GM12878 (cell line): ENCODE measurements around the gene SPRED2. TPM values are rescaled to one million over a fixed set of nuclear protein-coding genes. Genes with fewer than 3 reads are reported as not detected.

Experiments used
- ATAC-seq: fragments of 200-7000 bp; cut with Tn5 transposase; 3 replicates; pipeline ENCODE4 v1.9.1; 2020; ENCODE audit warnings: mild to moderate bottlenecking, moderate library complexity
- BruUV-seq: library from RNA; stranded (reverse); fragments of 400-500 nt; replicated peaks from 2 replicates; lab custom pipeline; 2021; lab: Mats Ljungman, UMichigan
- CTCF ChIA-PET: fragments of 300-600 bp; sonication (Branson Sonifier 250); formaldehyde crosslinking; extraction: SDS; loops from one replicate; lab custom pipeline; 2021; ENCODE audit warnings: inconsistent platforms; lab: Yijun Ruan, JAX
- POLR2A ChIA-PET: fragments of 350-600 bp; formaldehyde crosslinking; extraction: SDS; loops from one replicate; lab custom pipeline; 2021; ENCODE audit warnings: inconsistent platforms; lab: Charles Lee
- RAD21 ChIA-PET: fragments of 300-600 bp; sonication (Branson Sonifier 250); formaldehyde crosslinking; loops from one replicate; lab custom pipeline; 2023; ENCODE audit warnings: antibody characterized with exemption; ENCODE audit not compliant: unreplicated experiment; lab: Charles Lee
- SMC1A ChIA-PET: fragments of 300-600 bp; sonication (Branson Sonifier 250); formaldehyde crosslinking; loops from one replicate; lab custom pipeline; 2023; ENCODE audit not compliant: unreplicated experiment, uncharacterized antibody; lab: Charles Lee
- DNase-seq: peaks from one replicate; pipeline ENCODE4 v3.0.0-alpha.2; 2011; ENCODE audit warnings: low read depth, low spot score
- FAIRE-seq: peaks from 3 replicates; lab custom pipeline; 2011; peaks lifted over from hg19 to GRCh38; lab: Jason Lieb, UNC
- H2AFZ ChIP-seq: 2 replicates; pipeline ENCODE4 v1.6.0; 2011; ENCODE audit warnings: low read depth, low read length, control low read depth; ENCODE audit not compliant: control insufficient read depth
- H3K27ac ChIP-seq: 2 replicates; pipeline ENCODE4 v1.5.1; 2011; ENCODE audit warnings: control low read depth; ENCODE audit not compliant: control insufficient read depth, insufficient read depth
- H3K27me3 ChIP-seq, 2 experiments: replicated peaks in 1 of 2; 2 replicates each; pipeline versions ENCODE4 v1.6.0 to v1.6.1; 2011; ENCODE audit warnings: low read length in 1 of 2; ENCODE audit not compliant: control insufficient read depth in 2 of 2, insufficient read depth in 2 of 2
- H3K36me3 ChIP-seq, 2 experiments: 2 replicates each; pipeline ENCODE4 v1.5.1; 2011; ENCODE audit warnings: low read length in 1 of 2; ENCODE audit not compliant: control insufficient read depth in 2 of 2, insufficient read depth in 2 of 2
- H3K4me1 ChIP-seq: 2 replicates; pipeline ENCODE4 v1.6.1; 2011; ENCODE audit warnings: mild to moderate bottlenecking, low read length, moderate library complexity, mixed read lengths; ENCODE audit not compliant: control insufficient read depth, insufficient read depth
- H3K4me2 ChIP-seq: 2 replicates; pipeline ENCODE4 v1.6.0; 2011; ENCODE audit warnings: control low read depth; ENCODE audit not compliant: control insufficient read depth, insufficient read depth
- H3K4me3 ChIP-seq: fragments of 200-600 bp; sonication (generic); 2 replicates; pipeline ENCODE4 v1.5.1; 2016
- H3K79me2 ChIP-seq: 2 replicates; pipeline ENCODE4 v1.6.0; 2011; ENCODE audit warnings: low read length; ENCODE audit not compliant: control insufficient read depth, insufficient read depth
- H3K9ac ChIP-seq: 2 replicates; pipeline ENCODE4 v1.8.0; 2011; ENCODE audit warnings: low read length, control low read depth, mixed read lengths; ENCODE audit not compliant: control insufficient read depth, insufficient read depth
- H3K9me3 ChIP-seq: replicated peaks from 3 replicates; pipeline ENCODE4 v1.5.1; 2011; ENCODE audit warnings: mild to moderate bottlenecking, low read length; ENCODE audit not compliant: control insufficient read depth, insufficient read depth
- H4K20me1 ChIP-seq: 2 replicates; pipeline ENCODE4 v1.6.0; 2011; ENCODE audit not compliant: control insufficient read depth, insufficient read depth
- ATF2 ChIP-seq: IDR thresholded peaks from 2 replicates; pipeline ENCODE4 v1.6.1; 2012; ENCODE audit warnings: low read length, inconsistent platforms
- CBX5 ChIP-seq: sonication (generic); IDR thresholded peaks from 2 replicates; pipeline ENCODE4 v1.6.1; 2016; ENCODE audit warnings: low read depth, moderate library complexity, mild to moderate bottlenecking, inconsistent platforms
- E2F8 ChIP-seq: fragments of 450-650 bp; IDR thresholded peaks from 2 replicates; pipeline ENCODE4 v1.6.1; 2018; ENCODE audit warnings: mild to moderate bottlenecking, low read depth, moderate library complexity; ENCODE audit not compliant: partially characterized antibody
- MYB ChIP-seq: fragments of 150-350 bp; IDR thresholded peaks from 2 replicates; pipeline ENCODE4 v1.6.1; 2014; ENCODE audit warnings: mild to moderate bottlenecking, low read depth, low read length, borderline replicate concordance
- MYC ChIP-seq: IDR thresholded peaks from 2 replicates; pipeline ENCODE4 v1.6.1; 2011; ENCODE audit warnings: mild to moderate bottlenecking, low read length, moderate library complexity, inconsistent platforms; ENCODE audit not compliant: insufficient read depth, insufficient replicate concordance, insufficient read length, severe bottlenecking
- NFYB ChIP-seq: IDR thresholded peaks from 2 replicates; pipeline ENCODE4 v1.6.1; 2011; ENCODE audit warnings: low read depth, mild to moderate bottlenecking, low read length, improper control_type of control experiment, moderate library complexity; ENCODE audit not compliant: insufficient read depth
- PAX5 ChIP-seq: IDR thresholded peaks from 2 replicates; pipeline ENCODE4 v1.6.1; 2011; ENCODE audit warnings: low read depth, low read length, borderline replicate concordance
- PAX8 ChIP-seq: fragments of 450-650 bp; IDR thresholded peaks from 2 replicates; pipeline ENCODE4 v1.6.1; 2017; ENCODE audit warnings: mild to moderate bottlenecking, moderate library complexity
- PML ChIP-seq: IDR thresholded peaks from 2 replicates; pipeline ENCODE4 v1.6.1; 2012; ENCODE audit warnings: low read length, inconsistent platforms
- RAD21 ChIP-seq: IDR thresholded peaks from 2 replicates; pipeline ENCODE4 v1.6.1; 2011; ENCODE audit warnings: mild to moderate bottlenecking, low read depth, low read length, moderate library complexity; ENCODE audit not compliant: insufficient read depth
- REST ChIP-seq: IDR thresholded peaks from 2 replicates; pipeline ENCODE4 v1.6.1; 2012; ENCODE audit warnings: mild to moderate bottlenecking, low read depth, low read length
- SMC3 ChIP-seq: IDR thresholded peaks from 2 replicates; pipeline ENCODE4 v1.6.1; 2011; ENCODE audit warnings: low read length, improper control_type of control experiment, borderline replicate concordance
- SP1 ChIP-seq: IDR thresholded peaks from one replicate; pipeline ENCODE4 v1.6.1; 2011; ENCODE audit warnings: low read depth, low read length
- SRF ChIP-seq, 2 experiments: IDR thresholded peaks; 2 replicates each; pipeline ENCODE4 v1.6.1; 2011; ENCODE audit warnings: low read depth in 2 of 2, low read length in 2 of 2, mild to moderate bottlenecking in 1 of 2, moderate library complexity in 1 of 2
- TCF3 ChIP-seq: IDR thresholded peaks from 2 replicates; pipeline ENCODE4 v1.6.1; 2012; ENCODE audit warnings: low read depth, mild to moderate bottlenecking, low read length, borderline replicate concordance; ENCODE audit not compliant: insufficient read depth
- ZNF207 ChIP-seq: fragments of 450-650 bp; IDR thresholded peaks from 2 replicates; pipeline ENCODE4 v1.6.1; 2014; ENCODE audit warnings: antibody characterized with exemption, mild to moderate bottlenecking, borderline replicate concordance
- WGBS: methylation state at CpG from one replicate; pipeline ENCODE4 v1.1.6; 2016; ENCODE audit warnings: low lambda C conversion rate; ENCODE audit not compliant: insufficient replicate concordance, insufficient coverage; ENCODE audit errors: missing lambda C conversion rate; 5-methylcytosine and 5-hydroxymethylcytosine counted together
- in situ Hi-C: fragments of 300-500 bp; cut with MboI; formaldehyde crosslinking; loops from 9 replicates; pipeline ENCODE4 v1.14.3; 2018; ENCODE audit warnings: mixed read lengths
- intact Hi-C: fragments of 100-400 bp; cut with micrococcal nuclease; formaldehyde crosslinking; loops from one replicate; pipeline ENCODE4 v1.14.2; 2022; ENCODE audit not compliant: unreplicated experiment
- polyA plus RNA-seq, 11 experiments: library from polyadenylated mRNA; depleted of rRNA in 4 of 11; unstranded in 6 of 11; stranded (reverse) in 5 of 11; fragments of >200 nt; fragmentation: Nextera tagmentation in 4 of 11; fragmentation: Illumina TruSeq in 1 of 11; extraction: Ambion mirVana in 4 of 11; extraction: Trizol in 1 of 11; gene quantifications; 1 replicate in 1 of 11; 2 replicates in 10 of 11; pipeline versions ENCODE4 v1.2.1 to v1.2.3, GENCODE V29; 2011 to 2016; ENCODE audit warnings: inconsistent platforms in 2 of 11, missing spikeins in 2 of 11, low read depth in 1 of 11
- total RNA-seq, 4 experiments: library from RNA; depleted of rRNA in 3 of 4; stranded (reverse); fragments of >200 nt in 3 of 4; fragmentation: Illumina TruSeq in 1 of 4; extraction: Trizol in 1 of 4; gene quantifications; 2 replicates each; pipeline versions ENCODE4 v1.2.1 to v1.2.3, GENCODE V29; 2013 to 2021

The SPRED2 gene
- total and polyA plus RNA-seq, 10 of the 15 experiments (the other 5 are each of a cell fraction or from before 2014, with no cell fraction given) = 3.0 to 23.9 (median 9.7) TPM

- DNase-seq (no peak), ATAC-seq (no peak), FAIRE-seq (no peak)
- H3K79me2 ChIP-seq = no peaks in the 10 kb centered on the region
- no peak overlapping the region for H3K4me3 ChIP-seq
- RAD21 ChIA-PET = interaction anchor here (0.6 to 1.0 kb wide), 4 partner anchors 29 to 191 kb away, joined by 3 to 4 read pairs (median 3); no protein-coding TSS in a partner anchor
- no peak overlapping the region for H2AFZ ChIP-seq
- POLR2A ChIA-PET = no interaction called here
- no peak overlapping the region for H3K9ac ChIP-seq
- no peaks in the 10 kb centered on the region for H4K20me1 ChIP-seq
- CTCF ChIA-PET = interaction anchor here (0.9 to 2.8 kb wide), 3 partner anchors 9 to 270 kb away, joined by 3 to 8 read pairs (median 4); no protein-coding TSS in a partner anchor
- H3K27me3 ChIP-seq = no peaks in the 10 kb centered on the region
- no peaks in the 10 kb centered on the region for H3K36me3 ChIP-seq
- SMC1A ChIA-PET = interaction anchor here (0.7 to 1.7 kb wide), 4 partner anchors 13 to 256 kb away, joined by 3 to 7 read pairs (median 4); no protein-coding TSS in a partner anchor
- in situ Hi-C loops (no loop called here), intact Hi-C loops (no loop called here)
- 0% methylated on average over 3 of the region's 4 CpGs for WGBS
- H3K9me3 ChIP-seq = no peaks in the 10 kb centered on the region
- H3K4me2 ChIP-seq = no peak overlapping the region
- no TSS peak for BruUV-seq
- no peak overlapping the region for H3K27ac ChIP-seq
- H3K4me1 ChIP-seq = no peaks in the 10 kb centered on the region
- TF ChIP-seq SRF (IDR thresholded peaks at IDR 0.05; ENCODE audit: low read depth in 2 of 2, low read length in 2 of 2) (no peak), ZNF207 (no peak), CBX5 (no peak), MYC (no peak), E2F8 (no peak), RAD21 (no peak), ATF2 (no peak), SP1 (no peak), SMC3 (no peak), PAX8 (no peak), PML (no peak), REST (no peak), TCF3 (no peak), PAX5 (no peak), MYB (no peak), NFYB (no peak)
These were observed 150.6 kb downstream of the SPRED2 start for GRCh38 chr2:65281627-65282351.
